ENCODE measurements around the gene ROBO1.

GRCh38 chr3:79514069-79514468 is 253.7 kb downstream of the ROBO1 start:
- TF ChIP-seq CTCF (IDR thresholded peaks at IDR 0.05) (no peak), POLR2A (IDR thresholded peaks at IDR 0.05) (no peak)

All from right lobe of liver (tissue), 4 donors.